Panc1 (cell line): ENCODE data around the gene NNMT. TPM values are rescaled to one million over a fixed set of nuclear protein-coding genes. Genes with fewer than 3 reads are reported as not detected.

Source experiments
- ATAC-seq: fragments of 200-7000 bp; cut with Tn5 transposase; 2 replicates; pipeline ENCODE4 v1.9.1; 2020; ENCODE audit warnings: mild to moderate bottlenecking, moderate library complexity
- BruUV-seq: library from RNA; stranded (reverse); fragments of 400-500 nt; replicated peaks from 2 replicates; lab custom pipeline; 2021; lab: Mats Ljungman, UMichigan
- CTCF ChIA-PET: fragments of 300-600 bp; sonication (Branson Sonifier 250); formaldehyde crosslinking; loops from one replicate; lab custom pipeline; 2022; ENCODE audit warnings: antibody characterized with exemption; lab: Charles Lee
- POLR2A ChIA-PET: fragments of 300-600 bp; sonication (Branson Sonifier 250); formaldehyde crosslinking; loops from one replicate; lab custom pipeline; 2022; ENCODE audit warnings: antibody characterized with exemption; lab: Charles Lee
- DNase-seq: peaks from one replicate; pipeline ENCODE4 v3.0.0-alpha.2; 2010; ENCODE audit warnings: low read depth, low spot score
- H3K27ac ChIP-seq: 2 replicates; pipeline ENCODE4 v1.5.1; 2011; ENCODE audit warnings: mild to moderate bottlenecking, low read length, inconsistent platforms
- H3K27me3 ChIP-seq: fragments of 200-500 bp; sonication (Bioruptor generic); 2 replicates; pipeline ENCODE4 v1.6.0; 2014; ENCODE audit warnings: low read length, inconsistent platforms; ENCODE audit not compliant: control insufficient read depth, insufficient read depth
- H3K36me3 ChIP-seq: fragments of 200-500 bp; sonication (Bioruptor generic); 2 replicates; pipeline ENCODE4 v1.5.1; 2014; ENCODE audit warnings: inconsistent platforms, mild to moderate bottlenecking, low read length, moderate library complexity; ENCODE audit not compliant: control insufficient read depth, insufficient read depth
- H3K4me1 ChIP-seq: 2 replicates; pipeline ENCODE4 v1.5.1; 2011; ENCODE audit warnings: inconsistent platforms, mild to moderate bottlenecking, low read length, moderate library complexity; ENCODE audit not compliant: control insufficient read depth, insufficient read depth
- H3K4me3 ChIP-seq, 2 experiments: 2 replicates each; pipeline ENCODE4 v1.5.1; 2011 to 2012; ENCODE audit warnings: low read depth in 2 of 2, low read length in 2 of 2, mild to moderate bottlenecking in 2 of 2, inconsistent platforms in 1 of 2, moderate library complexity in 1 of 2
- H3K9me3 ChIP-seq: fragments of 200-500 bp; sonication (Bioruptor generic); 2 replicates; pipeline ENCODE4 v1.5.1; 2014; ENCODE audit warnings: low read depth, mild to moderate bottlenecking, inconsistent platforms, low read length, moderate library complexity; ENCODE audit not compliant: control insufficient read depth, insufficient read depth
- POLR2AphosphoS5 ChIP-seq: IDR thresholded peaks from 2 replicates; pipeline ENCODE4 v1.6.1; 2012; ENCODE audit warnings: mild to moderate bottlenecking, low read depth, low read length, moderate library complexity
- SIN3A ChIP-seq: IDR thresholded peaks from 2 replicates; pipeline ENCODE4 v1.6.1; 2012; ENCODE audit warnings: low read depth, mild to moderate bottlenecking, low read length, moderate library complexity, borderline replicate concordance; ENCODE audit not compliant: insufficient read depth
- TCF7L2 ChIP-seq: IDR thresholded peaks from 2 replicates; pipeline ENCODE4 v1.6.1; 2011; ENCODE audit warnings: mild to moderate bottlenecking, low read depth, low read length, inconsistent platforms
- in situ Hi-C: cut with HindIII; loops from 2 replicates; pipeline ENCODE4 v1.10.0; 2016; ENCODE audit warnings: low sequenced_read_pairs, low pct_unique_long_range_greater_than_20kb
- intact Hi-C: fragments of 100-400 bp; cut with micrococcal nuclease; formaldehyde crosslinking; loops from one replicate; pipeline ENCODE4 v1.10.0; 2022; ENCODE audit not compliant: unreplicated experiment
- total RNA-seq: library from RNA; stranded (reverse); gene quantifications from one replicate; pipeline ENCODE4 v1.2.1, GENCODE V29; 2021; ENCODE audit not compliant: unreplicated experiment
- TF ChIP-seq, protein P1 (sequence below): fragments of 450-650 bp; IDR thresholded peaks from 2 replicates; pipeline ENCODE4 v1.5.1; 2017; ENCODE audit warnings: mild to moderate bottlenecking
- TF ChIP-seq, protein P2 (sequence below), 2 experiments: IDR thresholded peaks; 2 replicates each; pipeline ENCODE4 v1.6.1; 2011 to 2012; ENCODE audit warnings: low read depth in 2 of 2, control low read depth in 1 of 2, low read length in 1 of 2, mild to moderate bottlenecking in 1 of 2, moderate library complexity in 1 of 2; ENCODE audit not compliant: insufficient read depth in 1 of 2

The NNMT gene
- total RNA-seq, 1 experiment from 2014 or later, result 1.7 TPM

DNA sequence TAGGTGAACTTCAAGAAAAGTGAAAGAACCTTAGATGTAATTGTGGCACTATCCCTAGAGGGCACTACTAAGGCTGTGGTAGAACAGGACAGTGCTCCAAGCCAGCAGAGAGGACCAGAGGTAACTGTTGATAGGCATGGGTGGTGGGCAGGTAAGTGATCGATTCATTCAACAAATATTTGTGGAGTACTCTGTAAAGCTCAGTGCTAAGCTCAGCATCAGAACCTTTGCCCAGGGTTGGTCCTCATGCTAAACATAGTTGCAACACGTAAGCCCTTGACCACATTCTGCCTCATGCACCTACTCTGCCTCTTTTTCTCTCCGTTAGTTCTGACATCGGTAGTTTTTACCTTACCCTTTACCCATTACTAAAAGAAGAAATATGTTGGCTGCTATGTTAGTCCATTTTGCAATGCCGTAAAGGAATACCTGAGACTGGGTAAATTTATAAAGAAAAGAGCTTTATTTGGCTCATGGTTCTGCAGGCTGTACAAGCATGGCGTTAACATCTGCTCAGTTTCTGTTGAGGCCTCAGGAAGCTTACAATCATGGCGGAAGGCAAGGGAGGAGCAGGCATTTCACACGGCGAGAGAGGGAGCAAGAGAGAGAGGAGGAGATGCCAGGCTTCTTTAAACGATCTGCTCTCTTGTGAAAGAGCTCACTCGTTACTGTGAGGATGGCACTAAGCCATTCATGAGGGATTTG is 18.4 kb upstream of the NNMT start:
- CTCF ChIA-PET, result no interaction called here
- no peaks in the 10 kb centered on the region for H3K9me3 ChIP-seq
- no peak overlapping the region for H3K4me3 ChIP-seq
- ATAC-seq (no peak), DNase-seq (no peak)
- POLR2A ChIA-PET, result no interaction called here
- intact Hi-C loops, result no loop called here
- in situ Hi-C loops, result no loop called here
- H3K27ac ChIP-seq, result no peak overlapping the region
- no peaks in the 10 kb centered on the region for H3K4me1 ChIP-seq
- BruUV-seq, result no TSS peak
- H3K36me3 ChIP-seq, result no peaks in the 10 kb centered on the region
- peaks cover 15% of the 10 kb centered on the region; the same call in 1 of the 2 replicates for H3K27me3 ChIP-seq
- TF ChIP-seq POLR2AphosphoS5, result no peak
- TF ChIP-seq, protein P1, sequence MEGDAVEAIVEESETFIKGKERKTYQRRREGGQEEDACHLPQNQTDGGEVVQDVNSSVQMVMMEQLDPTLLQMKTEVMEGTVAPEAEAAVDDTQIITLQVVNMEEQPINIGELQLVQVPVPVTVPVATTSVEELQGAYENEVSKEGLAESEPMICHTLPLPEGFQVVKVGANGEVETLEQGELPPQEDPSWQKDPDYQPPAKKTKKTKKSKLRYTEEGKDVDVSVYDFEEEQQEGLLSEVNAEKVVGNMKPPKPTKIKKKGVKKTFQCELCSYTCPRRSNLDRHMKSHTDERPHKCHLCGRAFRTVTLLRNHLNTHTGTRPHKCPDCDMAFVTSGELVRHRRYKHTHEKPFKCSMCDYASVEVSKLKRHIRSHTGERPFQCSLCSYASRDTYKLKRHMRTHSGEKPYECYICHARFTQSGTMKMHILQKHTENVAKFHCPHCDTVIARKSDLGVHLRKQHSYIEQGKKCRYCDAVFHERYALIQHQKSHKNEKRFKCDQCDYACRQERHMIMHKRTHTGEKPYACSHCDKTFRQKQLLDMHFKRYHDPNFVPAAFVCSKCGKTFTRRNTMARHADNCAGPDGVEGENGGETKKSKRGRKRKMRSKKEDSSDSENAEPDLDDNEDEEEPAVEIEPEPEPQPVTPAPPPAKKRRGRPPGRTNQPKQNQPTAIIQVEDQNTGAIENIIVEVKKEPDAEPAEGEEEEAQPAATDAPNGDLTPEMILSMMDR, result peak; percentile 22; the same call in 1 of the 2 replicates

DNA sequence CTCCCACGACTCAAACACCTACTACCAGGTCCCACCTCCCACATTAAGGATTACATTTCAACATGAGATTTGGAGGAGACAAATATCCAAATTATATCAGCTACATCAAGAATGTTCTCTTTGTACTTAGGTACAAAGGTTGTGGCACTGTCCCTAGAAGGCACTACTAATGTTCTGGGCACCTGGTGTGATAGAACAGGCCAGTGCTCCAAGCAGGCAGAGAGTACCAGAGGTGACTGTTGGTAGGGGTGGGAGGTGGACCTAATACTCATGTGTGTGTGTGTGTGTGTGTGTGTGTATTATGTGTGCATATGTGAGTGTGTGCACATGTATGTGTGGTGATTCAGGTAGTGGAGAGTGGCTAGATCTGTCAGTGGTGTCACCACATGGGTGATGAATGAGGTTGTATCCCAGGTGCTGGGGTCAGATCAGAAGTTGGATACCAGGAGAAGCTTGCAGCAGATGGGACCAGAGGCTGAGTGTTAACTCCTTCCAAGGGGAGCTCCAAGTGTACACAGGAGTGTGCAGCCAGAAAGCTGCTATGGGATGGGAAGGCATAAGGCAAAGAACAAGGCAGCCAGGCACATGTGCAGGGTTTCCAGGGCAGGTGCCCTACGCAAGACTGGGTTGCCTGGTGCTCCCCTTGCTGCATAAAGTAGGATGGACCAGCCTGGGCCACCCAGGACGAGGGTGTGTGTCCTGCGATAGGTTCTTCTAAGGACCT is 17.7 kb upstream of the NNMT start:
- intact Hi-C loops (no loop called here), in situ Hi-C loops (no loop called here)
- TF ChIP-seq, protein P1, result no peak
- TF ChIP-seq TCF7L2, result no peak
- no peak for TF ChIP-seq SIN3A
- TF ChIP-seq POLR2AphosphoS5, result no peak
- TF ChIP-seq, protein P2, sequence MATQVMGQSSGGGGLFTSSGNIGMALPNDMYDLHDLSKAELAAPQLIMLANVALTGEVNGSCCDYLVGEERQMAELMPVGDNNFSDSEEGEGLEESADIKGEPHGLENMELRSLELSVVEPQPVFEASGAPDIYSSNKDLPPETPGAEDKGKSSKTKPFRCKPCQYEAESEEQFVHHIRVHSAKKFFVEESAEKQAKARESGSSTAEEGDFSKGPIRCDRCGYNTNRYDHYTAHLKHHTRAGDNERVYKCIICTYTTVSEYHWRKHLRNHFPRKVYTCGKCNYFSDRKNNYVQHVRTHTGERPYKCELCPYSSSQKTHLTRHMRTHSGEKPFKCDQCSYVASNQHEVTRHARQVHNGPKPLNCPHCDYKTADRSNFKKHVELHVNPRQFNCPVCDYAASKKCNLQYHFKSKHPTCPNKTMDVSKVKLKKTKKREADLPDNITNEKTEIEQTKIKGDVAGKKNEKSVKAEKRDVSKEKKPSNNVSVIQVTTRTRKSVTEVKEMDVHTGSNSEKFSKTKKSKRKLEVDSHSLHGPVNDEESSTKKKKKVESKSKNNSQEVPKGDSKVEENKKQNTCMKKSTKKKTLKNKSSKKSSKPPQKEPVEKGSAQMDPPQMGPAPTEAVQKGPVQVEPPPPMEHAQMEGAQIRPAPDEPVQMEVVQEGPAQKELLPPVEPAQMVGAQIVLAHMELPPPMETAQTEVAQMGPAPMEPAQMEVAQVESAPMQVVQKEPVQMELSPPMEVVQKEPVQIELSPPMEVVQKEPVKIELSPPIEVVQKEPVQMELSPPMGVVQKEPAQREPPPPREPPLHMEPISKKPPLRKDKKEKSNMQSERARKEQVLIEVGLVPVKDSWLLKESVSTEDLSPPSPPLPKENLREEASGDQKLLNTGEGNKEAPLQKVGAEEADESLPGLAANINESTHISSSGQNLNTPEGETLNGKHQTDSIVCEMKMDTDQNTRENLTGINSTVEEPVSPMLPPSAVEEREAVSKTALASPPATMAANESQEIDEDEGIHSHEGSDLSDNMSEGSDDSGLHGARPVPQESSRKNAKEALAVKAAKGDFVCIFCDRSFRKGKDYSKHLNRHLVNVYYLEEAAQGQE (IDR thresholded peaks at IDR 0.05; ENCODE audit: insufficient read depth in 1 of 2, low read depth in 2 of 2, low read length in 1 of 2), result no peak
- H3K4me3 ChIP-seq, result no peak overlapping the region
- BruUV-seq, result no TSS peak
- ChIA-PET POLR2A (no interaction called here), CTCF (no interaction called here)
- no peaks in the 10 kb centered on the region for H3K36me3 ChIP-seq
- H3K27ac ChIP-seq, result no peak overlapping the region
- H3K27me3 ChIP-seq, result peaks cover 12% of the 10 kb centered on the region; the same call in 1 of the 2 replicates
- H3K4me1 ChIP-seq, result no peaks in the 10 kb centered on the region
- DNase-seq (no peak), ATAC-seq (no peak)
- H3K9me3 ChIP-seq, result no peaks in the 10 kb centered on the region
